Fibroblast of villous mesenchyme (primary cell): ENCODE measurements around the gene CFH. TPM values are rescaled to one million over a fixed set of nuclear protein-coding genes. Genes with fewer than 3 reads are reported as not detected.

Experiments
- DNase-seq: peaks from one replicate; pipeline ENCODE4 v3.0.0-alpha.2; 2010; ENCODE audit warnings: low read depth
- H3K4me3 ChIP-seq: 2 replicates; pipeline ENCODE4 v1.5.1; 2011; ENCODE audit warnings: low read depth, mild to moderate bottlenecking, low read length
- total RNA-seq: library from RNA; depleted of rRNA; stranded (reverse); fragments of >200 nt; gene quantifications from 2 replicates; pipeline ENCODE4 v1.2.3, GENCODE V29; 2012
- TF ChIP-seq, protein P1 (sequence below): IDR thresholded peaks from 2 replicates; pipeline ENCODE4 v1.5.1; 2012; ENCODE audit warnings: low read depth, mild to moderate bottlenecking, low read length; ENCODE audit not compliant: insufficient read depth

The CFH gene
- total RNA-seq, 1 donor: 99.3 TPM

DNA sequence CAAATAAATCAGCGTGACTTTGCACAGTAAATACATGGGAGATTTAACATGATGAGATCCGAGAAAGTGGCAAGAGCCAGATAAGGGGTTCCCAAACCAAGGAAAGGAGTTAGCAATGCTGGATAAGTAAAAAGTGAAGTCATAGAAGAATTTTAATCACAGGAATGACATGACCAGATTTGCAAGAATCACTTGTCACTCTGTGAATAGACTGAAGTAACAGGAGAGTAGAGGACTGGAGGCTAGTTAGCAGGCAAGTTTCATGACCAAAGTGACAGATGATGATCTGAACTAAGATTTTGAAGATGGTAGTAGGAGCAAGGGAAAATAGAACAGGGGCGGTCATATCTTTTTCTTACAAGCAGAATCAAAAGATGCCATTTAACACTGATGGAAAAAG, 8.4 kb downstream of the CFH start:
- TF ChIP-seq, protein P1, sequence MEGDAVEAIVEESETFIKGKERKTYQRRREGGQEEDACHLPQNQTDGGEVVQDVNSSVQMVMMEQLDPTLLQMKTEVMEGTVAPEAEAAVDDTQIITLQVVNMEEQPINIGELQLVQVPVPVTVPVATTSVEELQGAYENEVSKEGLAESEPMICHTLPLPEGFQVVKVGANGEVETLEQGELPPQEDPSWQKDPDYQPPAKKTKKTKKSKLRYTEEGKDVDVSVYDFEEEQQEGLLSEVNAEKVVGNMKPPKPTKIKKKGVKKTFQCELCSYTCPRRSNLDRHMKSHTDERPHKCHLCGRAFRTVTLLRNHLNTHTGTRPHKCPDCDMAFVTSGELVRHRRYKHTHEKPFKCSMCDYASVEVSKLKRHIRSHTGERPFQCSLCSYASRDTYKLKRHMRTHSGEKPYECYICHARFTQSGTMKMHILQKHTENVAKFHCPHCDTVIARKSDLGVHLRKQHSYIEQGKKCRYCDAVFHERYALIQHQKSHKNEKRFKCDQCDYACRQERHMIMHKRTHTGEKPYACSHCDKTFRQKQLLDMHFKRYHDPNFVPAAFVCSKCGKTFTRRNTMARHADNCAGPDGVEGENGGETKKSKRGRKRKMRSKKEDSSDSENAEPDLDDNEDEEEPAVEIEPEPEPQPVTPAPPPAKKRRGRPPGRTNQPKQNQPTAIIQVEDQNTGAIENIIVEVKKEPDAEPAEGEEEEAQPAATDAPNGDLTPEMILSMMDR: no peak
- DNase-seq: no peak

DNA sequence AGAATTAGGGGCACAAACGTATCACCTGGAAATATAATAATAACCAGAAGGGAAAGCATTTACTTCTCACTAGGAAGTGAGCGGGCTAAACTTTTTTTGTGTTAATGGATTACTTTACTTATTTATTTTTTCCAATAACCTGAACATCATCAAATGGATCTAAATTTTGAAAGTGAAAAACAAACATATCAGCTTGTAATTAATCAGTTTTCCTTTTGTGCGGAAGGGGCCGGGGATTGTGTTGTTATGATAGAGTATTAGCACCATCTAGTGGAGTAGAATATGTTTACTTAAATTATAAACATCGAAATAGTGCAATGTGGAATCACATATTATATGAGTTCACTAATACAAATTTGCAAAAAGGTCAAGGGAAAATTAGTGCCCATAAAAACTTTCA, 9.0 kb downstream of the CFH start:
- no peak overlapping the region for H3K4me3 ChIP-seq
- TF ChIP-seq, protein P1: peak; percentile 40
- peak; percentile 43 for DNase-seq

More for the DNA sequence above, 8.4 kb downstream of the CFH start:
- no peak overlapping the region for H3K4me3 ChIP-seq

DNA sequence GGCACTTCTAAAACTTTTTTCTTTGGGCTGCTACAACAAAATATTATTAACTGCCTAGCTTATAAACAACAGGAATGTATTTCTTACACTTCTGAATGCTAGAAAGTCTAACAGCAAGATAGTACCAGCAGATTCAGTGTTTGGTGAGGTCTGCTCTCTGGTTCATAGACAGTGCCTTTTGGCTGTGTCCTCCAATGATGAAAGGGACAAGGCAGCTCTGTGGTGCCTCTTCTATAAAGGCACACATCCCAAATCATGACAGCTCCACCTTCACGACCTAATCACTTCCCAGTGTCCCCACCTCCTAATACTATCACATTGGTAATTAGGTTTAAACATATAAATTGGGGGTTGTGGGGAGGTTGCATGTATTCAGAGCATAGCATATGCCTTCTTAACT, 9.5 kb downstream of the CFH start:
- no peak for DNase-seq
- TF ChIP-seq, protein P1: no peak

DNA sequence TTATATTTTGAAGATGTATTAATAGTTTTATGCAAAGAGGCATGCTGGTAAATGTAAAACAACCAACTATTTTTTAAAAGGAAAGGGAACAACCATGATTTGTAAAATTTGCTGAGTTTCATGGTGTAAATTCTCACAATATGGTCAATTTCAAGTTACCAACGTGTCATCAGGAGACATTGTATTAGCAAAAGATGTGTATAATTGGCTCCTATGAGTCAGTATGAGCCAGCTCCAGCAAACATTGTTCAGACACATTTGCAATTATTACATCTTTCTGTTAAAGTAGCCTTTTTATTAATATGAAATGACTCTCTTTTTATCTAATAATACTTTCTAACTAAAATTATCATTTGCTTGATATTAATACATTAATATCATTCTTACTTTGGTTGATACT, 15.3 kb downstream of the CFH start:
- TF ChIP-seq, protein P1: no peak
- H3K4me3 ChIP-seq: no peak overlapping the region
- no peak for DNase-seq

More for the DNA sequence above, 9.5 kb downstream of the CFH start:
- no peak overlapping the region for H3K4me3 ChIP-seq

DNA sequence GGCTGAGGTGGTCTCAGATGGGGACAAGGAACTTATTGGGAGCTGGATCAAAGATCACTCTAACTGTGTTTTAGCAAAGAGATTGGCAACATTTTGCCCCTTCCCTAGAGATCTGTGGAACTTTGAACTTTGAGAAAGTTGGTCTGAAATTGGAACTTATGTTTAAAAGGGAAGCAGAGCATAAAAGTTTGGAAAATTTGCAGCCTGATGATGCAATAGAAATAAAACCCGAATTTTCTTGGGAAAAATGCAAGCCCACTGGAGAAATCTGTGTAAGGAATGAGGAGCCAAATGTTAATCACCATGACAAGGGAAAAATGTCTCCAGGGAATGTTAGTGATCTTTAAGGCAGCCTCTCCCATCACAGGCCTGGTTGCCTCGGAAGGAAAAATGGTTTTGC, 17.2 kb downstream of the CFH start:
- DNase-seq: no peak
- TF ChIP-seq, protein P1: no peak
- no peak overlapping the region for H3K4me3 ChIP-seq

DNA sequence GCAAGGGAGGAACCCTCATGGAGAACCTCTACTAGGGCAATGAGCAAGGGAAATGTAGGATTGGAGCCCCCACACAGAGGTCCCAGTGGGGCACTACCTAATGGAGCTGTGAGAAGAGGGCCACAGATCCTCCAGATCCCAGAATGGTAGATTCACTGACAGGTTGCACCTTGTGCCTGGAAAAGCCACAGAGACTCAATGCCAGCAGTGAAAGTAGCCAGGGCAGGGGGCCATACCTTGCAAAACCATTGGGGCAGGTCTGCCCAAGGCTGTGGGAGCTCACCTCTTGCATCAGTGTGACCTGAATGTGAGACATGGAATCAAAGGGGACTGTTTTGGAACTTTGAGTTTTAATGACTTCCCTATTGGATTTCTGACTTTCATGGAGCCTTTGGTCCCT, 17.9 kb downstream of the CFH start:
- DNase-seq: no peak
- TF ChIP-seq, protein P1: no peak
- no peak overlapping the region for H3K4me3 ChIP-seq

DNA sequence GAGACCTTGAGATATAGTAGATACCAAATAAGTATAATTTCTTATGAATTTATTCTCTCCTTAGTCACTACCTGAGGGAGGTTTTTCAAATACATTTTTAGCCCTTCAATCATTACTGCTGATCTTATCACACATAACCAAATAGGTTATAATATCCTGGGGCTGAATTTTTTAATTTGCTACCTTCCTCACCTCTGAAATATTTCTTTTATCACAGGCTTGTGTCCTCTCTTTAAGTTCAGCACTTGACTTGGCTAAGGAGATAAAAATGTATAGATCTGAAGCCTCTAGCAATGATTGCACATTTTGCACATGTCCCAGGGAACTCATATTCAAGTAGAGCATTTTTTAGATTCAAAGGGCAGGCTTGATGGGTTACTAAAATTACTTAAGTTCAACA, 23.1 kb downstream of the CFH start:
- DNase-seq: no peak
- TF ChIP-seq, protein P1: no peak
- H3K4me3 ChIP-seq: no peak overlapping the region
